Muscle of leg (tissue), 11 donors: ENCODE data around the gene NFIX. TPM values are rescaled to one million over a fixed set of nuclear protein-coding genes. Genes with fewer than 3 reads are reported as not detected.

Experiments
- DNase-seq: peaks from one replicate; pipeline ENCODE4 v3.0.0; 2013
- H3K27ac ChIP-seq: one replicate; pipeline ENCODE4 v1.5.1; 2013; ENCODE audit warnings: mild to moderate bottlenecking, low read length, control low read depth
- H3K27me3 ChIP-seq: one replicate; pipeline ENCODE4 v1.6.1; 2013; ENCODE audit warnings: low read length; ENCODE audit not compliant: control insufficient read depth, insufficient read depth
- H3K36me3 ChIP-seq: one replicate; pipeline ENCODE4 v1.6.1; 2013; ENCODE audit warnings: low read length; ENCODE audit not compliant: control insufficient read depth, insufficient read depth
- H3K4me1 ChIP-seq: one replicate; pipeline ENCODE4 v1.6.1; 2013; ENCODE audit warnings: low read length; ENCODE audit not compliant: control insufficient read depth, insufficient read depth
- H3K4me3 ChIP-seq: one replicate; pipeline ENCODE4 v1.5.1; 2013; ENCODE audit warnings: low read length, control low read depth
- H3K9me3 ChIP-seq: replicated peaks from 2 replicates; pipeline ENCODE4 v1.6.1; 2013; ENCODE audit warnings: low read depth, low read length; ENCODE audit not compliant: control insufficient read depth
- WGBS: methylation state at CpG from one replicate; pipeline ENCODE4 v1.1.5; 2013; ENCODE audit warnings: missing lambda C conversion rate; ENCODE audit not compliant: insufficient coverage; 5-methylcytosine and 5-hydroxymethylcytosine counted together
- polyA plus RNA-seq, 8 donors: library from polyadenylated mRNA; unstranded; fragments of 120-200 nt; gene quantifications; one replicate each; pipeline versions ENCODE4 v1.2.1 to v1.2.3, GENCODE V29; 2013; ENCODE audit warnings: inconsistent platforms in 1 of 8, low replicate concordance in 1 of 8; ENCODE audit not compliant: insufficient read length in 8 of 8, insufficient read depth in 1 of 8
- total RNA-seq: library from RNA; stranded (reverse); fragments of 120-200 nt; gene quantifications from one replicate; pipeline ENCODE4 v1.2.4, GENCODE V29; 2013

The NFIX gene
- total and polyA plus RNA-seq, 9 donors = 38.1 to 140 (median 106) TPM

DNA sequence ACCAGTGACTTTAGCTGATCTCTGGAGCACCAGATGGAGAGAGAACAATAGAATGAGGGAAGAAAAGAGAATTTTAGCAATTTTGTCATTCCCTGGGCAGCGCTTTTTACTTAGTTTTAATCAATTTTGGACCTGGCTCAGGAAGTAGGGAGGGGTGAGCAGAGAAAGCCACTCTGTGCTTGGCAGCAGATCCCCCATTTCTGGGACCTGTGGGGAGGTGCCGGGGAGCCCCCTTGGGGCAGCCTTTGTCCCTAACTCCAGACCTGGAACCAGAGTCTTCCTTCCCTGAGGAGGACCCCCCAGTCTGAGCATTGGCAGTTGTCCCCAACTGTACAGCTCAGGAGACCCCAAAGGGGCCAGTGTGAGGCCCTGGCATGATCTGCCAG lies 96.9 kb downstream of the NFIX start:
- Histone ChIP-seq H3K36me3 (peaks cover 57% of the 10 kb centered on the region), H3K27ac (peak overlapping the region; percentile 91), H3K27me3 (peaks cover 11% of the 10 kb centered on the region), H3K4me1 (peaks cover 68% of the 10 kb centered on the region), H3K4me3 (no peak overlapping the region), H3K9me3 (no peaks in the 10 kb centered on the region)
- no peak for DNase-seq
- WGBS = 62% methylated on average over 1 of the region's 2 CpGs

DNA sequence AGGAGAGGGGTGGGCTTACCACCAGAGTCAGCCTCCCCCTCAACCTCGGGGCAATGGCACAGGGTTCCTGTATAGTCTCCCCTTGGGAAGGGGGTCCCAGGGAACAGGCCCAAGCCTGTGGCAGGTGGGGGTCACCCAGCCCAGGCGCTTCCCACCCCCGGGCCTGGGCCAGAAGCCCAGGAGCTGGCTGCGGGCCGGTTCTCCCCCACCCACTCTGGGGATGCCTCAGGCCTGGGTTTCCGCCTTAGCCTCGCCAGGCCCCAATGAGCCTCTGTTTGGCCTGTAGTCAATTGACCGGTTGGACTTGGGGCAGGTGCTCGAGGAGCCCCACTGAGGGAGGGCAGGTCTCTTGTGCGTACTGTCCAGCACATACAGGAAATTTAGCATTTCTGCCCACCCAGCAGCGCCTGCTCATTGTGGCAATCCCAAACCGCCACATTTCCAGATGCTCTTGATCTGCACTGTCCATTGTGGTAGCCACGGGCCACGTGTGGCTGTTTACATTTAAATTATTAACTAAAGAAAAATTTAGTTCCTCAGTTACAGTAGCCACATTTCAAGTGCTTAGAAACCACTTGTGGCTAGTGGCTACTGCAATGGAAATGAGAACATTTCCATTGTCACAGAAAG lies 97.4 kb downstream of the NFIX start:
- H3K27me3 ChIP-seq = peaks cover 16% of the 10 kb centered on the region
- H3K36me3 ChIP-seq = peaks cover 52% of the 10 kb centered on the region
- no peaks in the 10 kb centered on the region for H3K9me3 ChIP-seq
- H3K4me3 ChIP-seq = no peak overlapping the region
- WGBS = 14% methylated on average over 5 of the region's 14 CpGs
- peaks cover 69% of the 10 kb centered on the region for H3K4me1 ChIP-seq
- DNase-seq = no peak
- peak overlapping the region; percentile 91 for H3K27ac ChIP-seq

DNA sequence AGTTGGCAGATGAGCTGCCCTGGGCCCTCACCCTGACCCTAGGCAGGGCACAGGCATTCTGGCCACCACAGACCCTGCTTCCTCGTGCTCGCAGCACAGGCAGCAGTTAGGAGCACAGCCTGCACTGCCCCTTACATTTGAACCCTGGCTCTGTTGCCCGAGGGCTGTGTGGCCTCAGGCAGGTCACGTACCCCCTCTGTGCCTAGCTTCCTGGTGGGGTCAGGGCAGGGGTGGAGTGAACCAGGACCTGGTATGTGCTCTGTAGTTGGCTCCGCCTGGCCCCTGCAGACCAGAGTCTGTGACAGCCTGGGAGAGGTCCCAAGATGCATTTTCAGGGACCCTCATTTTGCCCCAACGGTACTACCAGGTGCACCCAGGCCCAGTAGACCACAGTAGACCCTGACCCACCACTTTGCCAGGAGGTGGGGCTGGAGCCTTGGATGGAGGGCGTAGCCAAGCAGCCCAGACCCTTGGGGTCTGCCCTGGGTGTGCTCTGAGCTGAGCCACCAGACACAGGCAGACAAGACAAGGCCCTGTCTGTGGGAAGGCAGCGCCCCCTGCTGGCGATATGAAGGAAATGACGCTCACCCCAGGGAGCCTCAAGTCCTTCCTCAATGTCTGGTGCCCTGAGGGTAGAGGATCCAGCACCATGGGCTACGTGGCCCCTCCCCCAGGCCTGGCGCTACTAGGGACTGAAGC lies 98.3 kb downstream of the NFIX start:
- Histone ChIP-seq H3K27me3 (peaks cover 23% of the 10 kb centered on the region), H3K4me3 (no peak overlapping the region), H3K4me1 (peaks cover 76% of the 10 kb centered on the region), H3K9me3 (no peaks in the 10 kb centered on the region), H3K27ac (peak overlapping the region; percentile 91), H3K36me3 (peaks cover 45% of the 10 kb centered on the region)
- WGBS = 40% methylated on average over 9 of the region's 12 CpGs
- peak; percentile 92 for DNase-seq

DNA sequence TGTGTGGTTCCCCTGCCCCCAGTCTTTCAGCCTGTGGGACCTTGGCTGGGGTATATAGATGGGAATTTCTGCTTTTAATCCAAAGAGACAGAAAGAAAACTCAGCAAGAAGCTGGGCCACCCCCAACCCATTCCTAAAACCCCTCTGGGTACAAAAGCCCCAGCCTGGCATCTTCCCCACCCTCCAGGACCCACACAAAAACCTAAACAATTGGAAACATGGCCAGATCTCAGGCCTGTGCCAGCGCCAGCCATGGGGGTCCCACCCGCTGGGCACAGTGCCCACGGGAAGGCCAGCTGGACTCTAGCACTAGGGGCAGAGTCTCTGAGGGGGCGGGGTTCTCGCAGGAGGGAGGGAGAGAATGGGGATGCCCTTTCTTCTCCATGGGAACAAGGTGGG lies 98.8 kb downstream of the NFIX start:
- peaks cover 29% of the 10 kb centered on the region for H3K27me3 ChIP-seq
- no peaks in the 10 kb centered on the region for H3K9me3 ChIP-seq
- no peak overlapping the region for H3K4me3 ChIP-seq
- peaks cover 82% of the 10 kb centered on the region for H3K4me1 ChIP-seq
- DNase-seq = no peak
- 48% methylated on average over 3 of the region's 5 CpGs for WGBS
- peaks cover 39% of the 10 kb centered on the region for H3K36me3 ChIP-seq
- peak overlapping the region; percentile 49 for H3K27ac ChIP-seq

DNA sequence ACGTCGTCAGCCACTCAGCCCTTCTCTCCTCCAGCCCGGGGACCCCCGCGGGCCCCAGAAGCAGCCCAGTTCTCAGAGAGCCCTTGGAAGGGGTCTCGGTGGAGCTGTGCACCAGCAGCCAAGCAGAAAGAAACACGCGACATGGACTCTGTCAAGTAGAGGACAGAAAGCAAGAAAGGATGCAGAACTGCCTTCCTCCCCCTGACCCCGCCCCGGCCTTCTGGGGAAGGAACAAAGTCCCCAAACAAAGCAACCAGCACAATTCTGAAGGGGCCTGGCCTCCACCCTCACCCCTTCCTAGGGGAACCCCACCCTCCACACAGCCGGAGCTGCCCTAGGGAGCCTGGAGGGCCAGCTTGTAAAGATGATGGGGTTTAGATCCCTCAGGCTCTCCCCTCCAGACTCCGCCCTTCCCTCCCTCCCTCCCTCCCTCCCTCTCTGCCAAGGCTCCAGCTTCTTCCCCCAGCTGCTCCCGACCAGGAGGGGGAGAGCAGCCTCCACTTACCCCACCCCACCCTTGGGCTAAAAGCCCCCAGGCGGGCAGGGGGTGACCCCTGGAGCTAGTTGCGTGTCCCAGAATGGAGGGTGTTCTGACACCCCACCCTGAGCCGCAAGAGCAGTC lies 99.6 kb downstream of the NFIX start:
- no peak overlapping the region for H3K4me3 ChIP-seq
- H3K9me3 ChIP-seq = no peaks in the 10 kb centered on the region
- peak overlapping the region; percentile 15 for H3K27ac ChIP-seq
- peaks cover 32% of the 10 kb centered on the region for H3K36me3 ChIP-seq
- WGBS = 35% methylated on average over 13 of the region's 16 CpGs
- H3K27me3 ChIP-seq = peaks cover 32% of the 10 kb centered on the region
- no peak for DNase-seq
- peaks cover 80% of the 10 kb centered on the region for H3K4me1 ChIP-seq

DNA sequence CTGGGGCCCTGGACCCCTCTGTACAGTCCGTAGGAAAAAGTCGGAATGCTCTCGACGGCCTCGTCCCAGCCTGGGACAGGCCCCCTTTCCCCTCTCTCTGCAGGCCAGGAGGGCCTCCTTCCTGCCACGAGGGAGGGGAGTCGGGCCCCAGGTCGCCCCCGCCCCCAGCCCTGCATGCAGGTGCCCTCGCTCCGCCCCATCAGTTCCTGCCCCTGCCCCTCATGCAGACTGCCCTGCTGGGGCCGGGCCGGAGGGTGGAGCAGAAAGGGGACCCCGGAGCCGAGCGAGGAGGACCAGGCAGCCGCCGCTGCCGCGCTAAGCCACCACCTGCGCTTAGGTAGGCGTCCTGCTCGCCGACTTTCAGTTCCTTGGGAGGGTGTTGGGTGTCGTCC lies 100.1 kb downstream of the NFIX start:
- WGBS = 45% methylated on average over 16 of the region's 25 CpGs
- DNase-seq = no peak
- H3K4me3 ChIP-seq = no peak overlapping the region
- H3K9me3 ChIP-seq = no peaks in the 10 kb centered on the region
- H3K36me3 ChIP-seq = peaks cover 33% of the 10 kb centered on the region
- peaks cover 74% of the 10 kb centered on the region for H3K4me1 ChIP-seq
- peak overlapping the region; percentile 15 for H3K27ac ChIP-seq
- H3K27me3 ChIP-seq = peaks cover 34% of the 10 kb centered on the region

DNA sequence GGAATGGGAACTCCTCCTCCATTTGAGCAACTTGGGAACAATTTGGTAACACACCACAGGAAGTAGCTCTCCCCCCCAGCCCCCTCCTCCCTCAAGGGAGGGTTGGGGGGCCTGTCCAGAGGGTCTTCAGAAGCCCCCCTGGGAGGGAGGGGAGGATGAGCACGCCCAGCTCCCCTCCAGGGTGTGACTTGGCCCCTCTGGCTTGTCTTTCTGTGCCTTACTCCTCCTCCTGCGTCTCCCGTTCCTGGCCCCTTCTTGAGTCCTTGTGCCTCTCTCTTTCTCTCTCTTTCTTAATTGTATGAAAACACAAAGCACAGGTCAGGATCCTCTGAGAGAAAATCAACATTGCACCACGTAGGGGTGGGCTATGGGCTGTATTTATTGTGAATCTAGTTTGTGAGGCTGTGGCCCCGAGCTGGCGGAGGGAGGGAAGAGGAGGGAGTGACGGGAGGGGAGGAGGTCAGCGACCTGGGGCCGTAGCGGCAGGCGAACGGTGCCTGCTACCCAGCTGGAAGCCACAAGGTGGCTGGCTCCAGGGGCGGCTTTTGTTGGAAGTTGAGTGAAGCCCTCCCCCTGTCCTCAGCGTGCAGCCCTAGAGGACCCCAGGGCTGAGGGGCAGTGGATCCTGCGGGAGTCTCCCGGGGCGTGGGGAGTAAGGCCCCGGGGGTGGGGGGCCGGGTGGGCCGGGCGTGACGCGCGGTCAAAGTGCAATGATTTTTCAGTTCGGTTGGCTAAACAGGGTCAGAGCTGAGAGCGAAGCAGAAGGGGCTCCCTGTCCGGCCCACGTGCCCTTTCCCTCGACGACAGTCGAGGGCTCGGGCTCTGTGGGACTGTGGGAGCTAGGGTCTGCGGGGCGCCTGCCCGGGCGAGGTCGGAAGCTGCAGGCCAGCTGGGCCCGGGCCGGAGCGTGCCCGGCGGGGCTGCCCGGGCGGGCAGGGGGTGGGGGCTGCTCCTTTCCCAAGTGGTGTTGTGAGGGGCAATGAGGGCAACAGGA lies 101.0 kb downstream of the NFIX start:
- WGBS = 59% methylated on average over 32 of the region's 44 CpGs
- DNase-seq = no peak
- Histone ChIP-seq H3K27ac (peak overlapping the region; percentile 1), H3K4me3 (no peak overlapping the region), H3K4me1 (peaks cover 70% of the 10 kb centered on the region), H3K27me3 (peaks cover 34% of the 10 kb centered on the region), H3K36me3 (peaks cover 27% of the 10 kb centered on the region), H3K9me3 (no peaks in the 10 kb centered on the region)

DNA sequence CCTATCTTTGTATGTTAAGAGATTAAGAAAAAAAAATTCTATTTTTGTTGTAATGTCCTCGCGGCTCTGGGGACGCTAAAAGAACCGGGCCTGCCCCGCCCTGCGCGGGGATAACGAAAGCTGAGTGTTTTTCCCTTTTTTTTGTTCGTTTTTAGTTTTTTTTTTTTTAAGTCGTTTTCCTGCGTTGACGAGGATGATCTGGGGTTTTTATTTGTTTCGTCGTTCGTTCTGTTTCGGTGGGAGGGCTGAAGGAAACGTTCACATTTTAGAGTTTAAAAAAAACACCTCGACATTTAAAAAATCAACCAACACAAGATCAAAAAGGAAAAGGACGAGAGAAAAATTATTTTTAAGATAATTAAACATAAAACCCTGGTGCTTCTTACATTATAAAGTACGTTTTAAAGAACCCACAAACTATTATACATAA lies 101.8 kb downstream of the NFIX start:
- Histone ChIP-seq H3K4me3 (no peak overlapping the region), H3K36me3 (peaks cover 27% of the 10 kb centered on the region), H3K9me3 (no peaks in the 10 kb centered on the region), H3K27me3 (peaks cover 34% of the 10 kb centered on the region), H3K27ac (peak overlapping the region; percentile 7), H3K4me1 (peaks cover 62% of the 10 kb centered on the region)
- WGBS = 49% methylated on average over 8 of the region's 20 CpGs
- DNase-seq = no peak

DNA sequence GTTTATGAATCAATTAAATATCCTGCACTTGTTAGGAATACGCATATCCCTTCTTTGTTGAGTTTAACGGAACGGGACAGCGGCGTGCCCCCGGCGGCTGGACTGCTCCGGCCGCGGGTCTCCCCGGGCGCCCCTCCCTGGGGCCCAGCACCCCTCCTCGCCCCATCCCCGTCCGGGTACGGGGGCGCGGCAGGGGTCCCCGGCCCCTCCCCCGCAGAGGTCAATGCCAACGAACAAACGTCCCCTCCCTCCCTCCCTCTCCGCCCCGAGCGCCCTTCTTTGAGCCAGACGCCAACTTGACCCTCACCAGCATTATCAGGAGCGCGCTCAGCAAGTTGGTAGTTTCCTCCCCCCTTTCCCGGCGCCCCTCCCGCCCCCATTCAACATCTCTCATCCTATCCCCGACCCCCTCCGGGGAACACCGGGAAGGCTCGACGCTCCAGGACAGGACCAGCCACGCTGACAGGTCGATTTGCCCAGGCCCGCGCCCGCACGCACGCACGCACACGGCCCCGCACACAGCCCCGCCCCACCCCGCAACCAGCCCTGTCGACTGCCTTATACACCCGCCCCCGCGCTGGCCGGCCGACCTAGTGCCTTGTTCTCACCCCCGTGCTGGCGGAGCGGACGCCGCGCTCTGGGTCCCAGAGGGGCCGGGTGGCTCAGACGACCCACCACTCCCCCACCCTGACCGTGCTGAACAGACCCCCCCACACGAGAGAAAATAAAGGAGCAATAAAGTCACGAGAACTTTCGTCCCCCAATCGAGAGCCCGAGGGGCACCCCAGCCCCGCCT lies 102.4 kb downstream of the NFIX start:
- Histone ChIP-seq H3K36me3 (peaks cover 23% of the 10 kb centered on the region), H3K27ac (peak overlapping the region; percentile 7), H3K4me3 (no peak overlapping the region), H3K9me3 (no peaks in the 10 kb centered on the region), H3K4me1 (peaks cover 61% of the 10 kb centered on the region), H3K27me3 (peaks cover 40% of the 10 kb centered on the region)
- no peak for DNase-seq
- 24% methylated on average over 52 of the region's 69 CpGs for WGBS
